Measurements from ENCODE around the gene P2RX6. TPM values are rescaled to one million over a fixed set of nuclear protein-coding genes. Genes with fewer than 3 reads are reported as not detected.

Gene P2RX6
- polyA plus RNA-seq, 1 experiment, result 2.0 TPM

- no peak for DNase-seq (ENCODE audit: low read depth)
- no peak for TF ChIP-seq CTCF (IDR thresholded peaks at IDR 0.05; ENCODE audit: insufficient read depth, low read depth, low read length)
- CTCF ChIA-PET, result interaction anchor here (1.6 kb wide), 1 partner anchor 12 kb away, joined by 4 read pairs; no protein-coding TSS in a partner anchor
- H3K4me3 ChIP-seq (ENCODE audit: low read depth, low read length), result no peak overlapping the region
- POLR2A ChIA-PET, result no interaction called here
- no peaks in the 10 kb centered on the region for H3K36me3 ChIP-seq (ENCODE audit: control insufficient read depth, insufficient read depth, low read length)
- no peaks in the 10 kb centered on the region for H3K27me3 ChIP-seq (ENCODE audit: control insufficient read depth, insufficient read depth, low read length)
These were observed 37.0 kb downstream of the P2RX6 start for GRCh38 chr22:21051831-21052400.

- CTCF ChIA-PET, result interaction anchor here (1.6 kb wide), 1 partner anchor 11 kb away, joined by 4 read pairs; no protein-coding TSS in a partner anchor
- Histone ChIP-seq H3K27me3 (ENCODE audit: control insufficient read depth, insufficient read depth, low read length) (no peaks in the 10 kb centered on the region), H3K36me3 (ENCODE audit: control insufficient read depth, insufficient read depth, low read length) (no peaks in the 10 kb centered on the region), H3K4me3 (ENCODE audit: low read depth, low read length) (no peak overlapping the region)
- TF ChIP-seq CTCF (IDR thresholded peaks at IDR 0.05; ENCODE audit: insufficient read depth, low read depth, low read length), result no peak
- POLR2A ChIA-PET, result no interaction called here
- no peak for DNase-seq (ENCODE audit: low read depth)
These were observed 37.9 kb downstream of the P2RX6 start for GRCh38 chr22:21052715-21053459.

GRCh38 chr22:21054046-21054713, 39.2 kb downstream of the P2RX6 start:
- no peak for DNase-seq (ENCODE audit: low read depth)
- ChIA-PET POLR2A (no interaction called here), CTCF (no interaction called here)
- Histone ChIP-seq H3K4me3 (ENCODE audit: low read depth, low read length) (no peak overlapping the region), H3K36me3 (ENCODE audit: control insufficient read depth, insufficient read depth, low read length) (no peaks in the 10 kb centered on the region), H3K27me3 (ENCODE audit: control insufficient read depth, insufficient read depth, low read length) (no peaks in the 10 kb centered on the region)
- no peak for TF ChIP-seq CTCF (IDR thresholded peaks at IDR 0.05; ENCODE audit: insufficient read depth, low read depth, low read length)

- no peak for TF ChIP-seq CTCF (IDR thresholded peaks at IDR 0.05; ENCODE audit: insufficient read depth, low read depth, low read length)
- no peak for DNase-seq (ENCODE audit: low read depth)
- Histone ChIP-seq H3K27me3 (ENCODE audit: control insufficient read depth, insufficient read depth, low read length) (no peaks in the 10 kb centered on the region), H3K36me3 (ENCODE audit: control insufficient read depth, insufficient read depth, low read length) (no peaks in the 10 kb centered on the region), H3K4me3 (ENCODE audit: low read depth, low read length) (no peak overlapping the region)
- ChIA-PET CTCF (no interaction called here), POLR2A (no interaction called here)
These were observed 40.0 kb downstream of the P2RX6 start for GRCh38 chr22:21054714-21055563.

GRCh38 chr22:21055564-21055834, 40.5 kb downstream of the P2RX6 start:
- Histone ChIP-seq H3K27me3 (ENCODE audit: control insufficient read depth, insufficient read depth, low read length) (no peaks in the 10 kb centered on the region), H3K4me3 (ENCODE audit: low read depth, low read length) (no peak overlapping the region), H3K36me3 (ENCODE audit: control insufficient read depth, insufficient read depth, low read length) (no peaks in the 10 kb centered on the region)
- ChIA-PET POLR2A (no interaction called here), CTCF (interaction anchor here (1.3 kb wide), 1 partner anchor 10 kb away, joined by 4 read pairs; no protein-coding TSS in a partner anchor)
- DNase-seq (ENCODE audit: low read depth), result no peak
- no peak for TF ChIP-seq CTCF (IDR thresholded peaks at IDR 0.05; ENCODE audit: insufficient read depth, low read depth, low read length)
